Right lobe of liver (tissue), 6 donors: ENCODE measurements around the gene UFD1. TPM values are rescaled to one million over a fixed set of nuclear protein-coding genes. Genes with fewer than 3 reads are reported as not detected.

Experiments
- ATAC-seq, 4 donors: fragments of 200-7000 bp; cut with Tn5 transposase; one replicate each; pipeline ENCODE4 v1.9.1; 2020; ENCODE audit warnings: mild to moderate bottlenecking in 4 of 4, moderate library complexity in 4 of 4
- DNase-seq, 3 donors: peaks; one replicate each; pipeline ENCODE4 v3.0.0-alpha.2; 2020
- H3K27ac ChIP-seq, 3 donors: fragments of 200-600 bp; one replicate each; pipeline ENCODE4 v1.8.0; 2022
- H3K27me3 ChIP-seq, 2 donors: fragments of 200-600 bp; one replicate each; pipeline ENCODE4 v1.8.0; 2022
- H3K36me3 ChIP-seq, 4 donors: fragments of 200-600 bp; sonication (generic) in 1 of 4; one replicate each; pipeline versions ENCODE4 v1.5.1 to v1.8.0; 2017 to 2022; ENCODE audit warnings: control low read depth in 1 of 4
- H3K4me1 ChIP-seq, 4 donors: fragments of 200-600 bp; sonication (generic) in 1 of 4; one replicate each; pipeline versions ENCODE4 v1.5.1 to v1.8.0; 2017 to 2022; ENCODE audit warnings: control low read depth in 1 of 4
- H3K4me3 ChIP-seq, 3 donors: fragments of 200-600 bp; one replicate each; pipeline ENCODE4 v1.8.0; 2022
- H3K9me3 ChIP-seq, 4 donors: fragments of 200-600 bp; sonication (generic) in 1 of 4; one replicate each; pipeline versions ENCODE4 v1.5.1 to v1.8.0; 2017 to 2022; ENCODE audit warnings: control low read depth in 1 of 4
- POLR2A ChIP-seq: fragments of 450-650 bp; IDR thresholded peaks from one replicate; pipeline ENCODE4 v1.6.1; 2017; ENCODE audit warnings: antibody characterized with exemption, mild to moderate bottlenecking
- WGBS: methylation state at CpG from one replicate; pipeline ENCODE4 v1.1.6; 2018; ENCODE audit warnings: low coverage, low lambda C conversion rate; ENCODE audit not compliant: insufficient coverage; ENCODE audit errors: missing lambda C conversion rate; 5-methylcytosine and 5-hydroxymethylcytosine counted together
- intact Hi-C, 2 donors: fragments of 100-400 bp; cut with DNase I; formaldehyde crosslinking; loops; one replicate each; pipeline versions ENCODE4 v1.11.2 to v1.14.1; 2022
- total RNA-seq, 6 experiments: library from RNA; depleted of rRNA in 2 of 6; stranded (reverse); fragments of >200 nt in 2 of 6; fragmentation: NEBNext Ultra II Directional in 3 of 6; extraction: Animal tissue kit (Norgen Biotek cat#: 25700) in 3 of 6; gene quantifications; one replicate each; pipeline versions ENCODE4 v1.1.0 to v1.2.4, GENCODE V29; 2016 to 2023
- TF ChIP-seq, protein P1 (sequence below), 4 donors: fragments of 200-600 bp in 3 of 4; fragments of 450-650 bp in 1 of 4; IDR thresholded peaks; one replicate each; pipeline versions ENCODE4 v1.5.1 to v1.8.0; 2016 to 2022; ENCODE audit warnings: antibody characterized with exemption in 4 of 4, mild to moderate bottlenecking in 2 of 4
- donor health status: DM: no; HTN: yes; CAD: no.
- donor health status: DM: no; HTN: no; CAD: no.
- donor health status: DM: no; HTN: no; CAD: no.
- donor health status: DM: no; HTN: yes; CAD: no.
- donor health status: DM: no; HTN: yes; CAD: no.

Gene UFD1
- total RNA-seq, 6 experiments from 2014 or later, result 26.8 to 43.7 (median 32.1) TPM

GRCh38 chr22:19455585-19456370, 23.2 kb downstream of the UFD1 start:
- no peak for ATAC-seq
- Histone ChIP-seq H3K27ac (no peak overlapping the region), H3K9me3 (no peaks in the 10 kb centered on the region), H3K36me3 (peaks cover 4 to 75% (median 21%) of the 10 kb centered on the region in 4 donors), H3K4me1 (no peaks in the 10 kb centered on the region), H3K4me3 (no peak overlapping the region), H3K27me3 (no peaks in the 10 kb centered on the region)
- no peak for TF ChIP-seq POLR2A
- TF ChIP-seq, protein P1, sequence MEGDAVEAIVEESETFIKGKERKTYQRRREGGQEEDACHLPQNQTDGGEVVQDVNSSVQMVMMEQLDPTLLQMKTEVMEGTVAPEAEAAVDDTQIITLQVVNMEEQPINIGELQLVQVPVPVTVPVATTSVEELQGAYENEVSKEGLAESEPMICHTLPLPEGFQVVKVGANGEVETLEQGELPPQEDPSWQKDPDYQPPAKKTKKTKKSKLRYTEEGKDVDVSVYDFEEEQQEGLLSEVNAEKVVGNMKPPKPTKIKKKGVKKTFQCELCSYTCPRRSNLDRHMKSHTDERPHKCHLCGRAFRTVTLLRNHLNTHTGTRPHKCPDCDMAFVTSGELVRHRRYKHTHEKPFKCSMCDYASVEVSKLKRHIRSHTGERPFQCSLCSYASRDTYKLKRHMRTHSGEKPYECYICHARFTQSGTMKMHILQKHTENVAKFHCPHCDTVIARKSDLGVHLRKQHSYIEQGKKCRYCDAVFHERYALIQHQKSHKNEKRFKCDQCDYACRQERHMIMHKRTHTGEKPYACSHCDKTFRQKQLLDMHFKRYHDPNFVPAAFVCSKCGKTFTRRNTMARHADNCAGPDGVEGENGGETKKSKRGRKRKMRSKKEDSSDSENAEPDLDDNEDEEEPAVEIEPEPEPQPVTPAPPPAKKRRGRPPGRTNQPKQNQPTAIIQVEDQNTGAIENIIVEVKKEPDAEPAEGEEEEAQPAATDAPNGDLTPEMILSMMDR (IDR thresholded peaks at IDR 0.05), result no peak
- 57% methylated on average over 2 of the region's 4 CpGs for WGBS
- intact Hi-C loops, result no loop called here
- DNase-seq, result no peak

DNA sequence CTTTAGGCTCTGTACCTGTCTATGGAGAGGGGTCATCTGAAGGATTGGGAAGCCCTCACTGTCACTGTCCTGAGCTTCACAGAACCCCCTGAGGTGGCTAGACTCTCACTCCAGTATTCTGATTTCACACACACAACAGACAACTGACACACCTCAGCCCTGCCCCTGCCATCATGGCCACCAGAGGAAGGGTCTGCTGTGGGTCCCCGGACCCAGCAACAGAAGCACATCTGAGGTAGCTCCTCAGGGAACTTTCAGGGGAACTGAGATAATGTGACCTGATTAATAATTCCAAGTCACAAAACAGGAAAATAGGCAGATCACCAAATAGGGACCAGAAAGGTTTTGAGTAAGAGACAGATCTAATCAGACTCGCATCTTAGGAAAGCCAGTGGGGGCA, 24.0 kb downstream of the UFD1 start:
- H3K27me3 ChIP-seq, result no peaks in the 10 kb centered on the region
- ATAC-seq, result no peak
- H3K9me3 ChIP-seq, result no peaks in the 10 kb centered on the region
- WGBS, result 92% methylated on average over 1 of the region's 2 CpGs
- H3K27ac ChIP-seq, result no peak overlapping the region
- no peak overlapping the region for H3K4me3 ChIP-seq
- intact Hi-C loops, result no loop called here
- no peak for DNase-seq
- H3K36me3 ChIP-seq, result peaks cover 4 to 80% (median 21%) of the 10 kb centered on the region in 4 donors
- TF ChIP-seq, protein P1 (IDR thresholded peaks at IDR 0.05), result no peak
- TF ChIP-seq POLR2A, result no peak
- no peaks in the 10 kb centered on the region for H3K4me1 ChIP-seq

DNA sequence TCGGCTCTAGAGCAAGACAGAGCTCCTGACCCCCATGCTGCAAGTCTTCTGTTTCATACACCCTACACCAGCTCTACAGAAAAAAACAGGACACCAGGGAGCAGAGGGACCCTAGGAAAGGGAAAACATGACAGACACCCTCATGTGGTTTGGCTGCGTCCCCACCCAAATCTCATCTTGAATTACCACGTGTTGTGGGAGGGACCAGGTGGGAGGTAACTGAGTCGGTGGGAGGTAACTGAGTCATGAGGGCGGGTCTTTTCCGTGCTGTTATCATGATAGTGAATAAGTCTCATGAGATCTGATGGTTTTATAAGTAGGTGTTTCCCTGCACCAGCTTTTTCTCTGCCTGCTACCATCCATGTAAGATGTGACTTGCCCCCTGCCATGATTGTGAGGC, 24.8 kb downstream of the UFD1 start:
- Histone ChIP-seq H3K27ac (no peak overlapping the region), H3K4me1 (no peaks in the 10 kb centered on the region), H3K27me3 (no peaks in the 10 kb centered on the region), H3K9me3 (no peaks in the 10 kb centered on the region), H3K36me3 (peaks cover 4 to 80% (median 21%) of the 10 kb centered on the region in 4 donors), H3K4me3 (no peak overlapping the region)
- TF ChIP-seq, protein P1 (IDR thresholded peaks at IDR 0.05), result no peak
- no peak for TF ChIP-seq POLR2A
- DNase-seq (no peak), ATAC-seq (no peak)
- WGBS, result 75% methylated on average over 4 of the region's 6 CpGs
- intact Hi-C loops, result no loop called here

- Histone ChIP-seq H3K9me3 (no peaks in the 10 kb centered on the region), H3K4me3 (no peak overlapping the region), H3K4me1 (no peaks in the 10 kb centered on the region), H3K27me3 (no peaks in the 10 kb centered on the region), H3K27ac (no peak overlapping the region), H3K36me3 (peaks cover 4 to 77% (median 21%) of the 10 kb centered on the region in 4 donors)
- DNase-seq (no peak), ATAC-seq (no peak)
- TF ChIP-seq POLR2A, result no peak
- TF ChIP-seq, protein P1 (IDR thresholded peaks at IDR 0.05), result no peak
- WGBS, result 67% methylated on average over 2 of the region's 5 CpGs
- intact Hi-C loops, result no loop called here
Observed at GRCh38 chr22:19453718-19454117, 25.3 kb downstream of the UFD1 start.
